Thyroid gland (tissue), 4 donors: ENCODE measurements around the gene PLXNB3. TPM values are rescaled to one million over a fixed set of nuclear protein-coding genes. Genes with fewer than 3 reads are reported as not detected.

ENCODE experiments used
- DNase-seq, 2 donors: peaks; one replicate each; pipeline ENCODE4 v3.0.0-alpha.2; 2019
- H3K27ac ChIP-seq, 3 donors: fragments of 200-600 bp; sonication (generic); 1 replicate in 2 of 3; 2 replicates in 1 of 3; pipeline ENCODE4 v1.5.1; 2016 to 2019; ENCODE audit warnings: mild to moderate bottlenecking in 1 of 3, moderate library complexity in 1 of 3
- H3K27me3 ChIP-seq: fragments of 200-600 bp; sonication (generic); one replicate; pipeline ENCODE4 v1.5.1; 2019
- H3K36me3 ChIP-seq, 2 donors: fragments of 200-600 bp; sonication (generic); one replicate each; pipeline ENCODE4 v1.5.1; 2016 to 2019
- H3K4me1 ChIP-seq, 2 donors: fragments of 200-600 bp; sonication (generic); one replicate each; pipeline ENCODE4 v1.5.1; 2017 to 2019
- H3K4me3 ChIP-seq, 3 donors: fragments of 200-600 bp; sonication (generic); replicated peaks in 1 of 3; 1 replicate in 2 of 3; 2 replicates in 1 of 3; pipeline ENCODE4 v1.5.1; 2016; ENCODE audit warnings: mild to moderate bottlenecking in 1 of 3
- H3K9me3 ChIP-seq: fragments of 200-600 bp; sonication (generic); one replicate; pipeline ENCODE4 v1.5.1; 2017
- CTCF ChIP-seq, 6 experiments: fragments of 200-600 bp in 3 of 6; fragments of 450-650 bp in 3 of 6; sonication (generic) in 3 of 6; IDR thresholded peaks; one replicate each; pipeline ENCODE4 v1.5.1; 2016 to 2019; ENCODE audit warnings: antibody characterized with exemption in 6 of 6, mild to moderate bottlenecking in 2 of 6, inconsistent platforms in 1 of 6, moderate library complexity in 1 of 6
- POLR2A ChIP-seq, 2 donors: fragments of 450-650 bp; IDR thresholded peaks; one replicate each; pipeline ENCODE4 v1.6.1; 2017; ENCODE audit warnings: antibody characterized with exemption in 2 of 2, mild to moderate bottlenecking in 2 of 2, moderate library complexity in 1 of 2
- WGBS, 2 donors: methylation state at CpG; one replicate each; pipeline ENCODE4 v1.1.5; 2017; 5-methylcytosine and 5-hydroxymethylcytosine counted together
- intact Hi-C: fragments of 100-400 bp; cut with DNase I; formaldehyde crosslinking; loops from one replicate; pipeline ENCODE4 v1.15.1; 2023
- total RNA-seq, 4 donors: library from RNA; depleted of rRNA; stranded (reverse); fragments of >200 nt; gene quantifications; one replicate each; pipeline ENCODE4 v1.2.3, GENCODE V29; 2016

Gene PLXNB3
- total RNA-seq, 4 donors from 2014 or later: 0.67 to 2.0 (median 1.1) TPM

- no peak overlapping the region for H3K27ac ChIP-seq
- H3K36me3 ChIP-seq: no peaks in the 10 kb centered on the region
- H3K4me3 ChIP-seq: no peak overlapping the region
- no peak for DNase-seq
- TF ChIP-seq POLR2A (IDR thresholded peaks at IDR 0.05): no peak
- TF ChIP-seq CTCF (IDR thresholded peaks at IDR 0.05): no peak
- H3K27me3 ChIP-seq: no peaks in the 10 kb centered on the region
- whole genome bisulfite sequencing, 2 donors: 65 to 81% methylated on average over 7 to 12 of the region's 12 CpGs
- no peaks in the 10 kb centered on the region for H3K4me1 ChIP-seq
- intact Hi-C loops: no loop called here
- no peaks in the 10 kb centered on the region for H3K9me3 ChIP-seq
Measured at GRCh38 chrX:153750127-153750774, 13.8 kb upstream of the PLXNB3 start.

GRCh38 chrX:153755136-153755535 lies 8.9 kb upstream of the PLXNB3 start:
- no peak for DNase-seq
- Histone ChIP-seq H3K27me3 (no peaks in the 10 kb centered on the region), H3K36me3 (no peaks in the 10 kb centered on the region), H3K4me3 (no peak overlapping the region), H3K27ac (no peak overlapping the region), H3K4me1 (no peaks in the 10 kb centered on the region), H3K9me3 (no peaks in the 10 kb centered on the region)
- WGBS, 2 donors: 77 to 90% methylated on average over 1 of the region's 1 CpG
- TF ChIP-seq POLR2A (IDR thresholded peaks at IDR 0.05) (no peak), CTCF (IDR thresholded peaks at IDR 0.05) (no peak)
- intact Hi-C loops: no loop called here

GRCh38 chrX:153761863-153762262 lies 2.2 kb upstream of the PLXNB3 start:
- no peak for DNase-seq
- WGBS, 2 donors: 73 to 85% methylated on average over 3 to 8 of the region's 15 CpGs
- Histone ChIP-seq H3K27ac (no peak overlapping the region), H3K9me3 (no peaks in the 10 kb centered on the region), H3K27me3 (no peaks in the 10 kb centered on the region), H3K36me3 (no peaks in the 10 kb centered on the region), H3K4me1 (no peaks in the 10 kb centered on the region), H3K4me3 (no peak overlapping the region)
- TF ChIP-seq POLR2A (IDR thresholded peaks at IDR 0.05) (no peak), CTCF (IDR thresholded peaks at IDR 0.05) (no peak)
- intact Hi-C loops: no loop called here

- DNase-seq: no peak
- H3K27ac ChIP-seq: no peak overlapping the region
- H3K4me3 ChIP-seq: no peak overlapping the region
- no peak for TF ChIP-seq POLR2A (IDR thresholded peaks at IDR 0.05)
- no peak for TF ChIP-seq CTCF (IDR thresholded peaks at IDR 0.05)
- no peaks in the 10 kb centered on the region for H3K4me1 ChIP-seq
- H3K36me3 ChIP-seq: no peaks in the 10 kb centered on the region
- no peaks in the 10 kb centered on the region for H3K27me3 ChIP-seq
- intact Hi-C loops: no loop called here
- no peaks in the 10 kb centered on the region for H3K9me3 ChIP-seq
- WGBS, 2 donors: 95 to 96% methylated on average over 4 to 5 of the region's 14 CpGs
Measured at GRCh38 chrX:153762626-153763173, 1.3 kb upstream of the PLXNB3 start.

- 81 to 85% methylated on average over 10 to 15 of the region's 18 CpGs for WGBS, 2 donors
- Histone ChIP-seq H3K27me3 (no peaks in the 10 kb centered on the region), H3K9me3 (no peaks in the 10 kb centered on the region), H3K4me1 (no peaks in the 10 kb centered on the region), H3K27ac (no peak overlapping the region), H3K36me3 (no peaks in the 10 kb centered on the region), H3K4me3 (no peak overlapping the region)
- intact Hi-C loops: no loop called here
- DNase-seq: no peak
- no peak for TF ChIP-seq POLR2A (IDR thresholded peaks at IDR 0.05)
- no peak for TF ChIP-seq CTCF (IDR thresholded peaks at IDR 0.05)
Measured at GRCh38 chrX:153763298-153763932, 634 bp upstream of the PLXNB3 start.
